Measurements from ENCODE around the gene RHOT2. TPM values are rescaled to one million over a fixed set of nuclear protein-coding genes. Genes with fewer than 3 reads are reported as not detected.

Gene RHOT2
- total and polyA plus RNA-seq, 2 experiments from 2014 or later: 129 to 163 TPM

- TF ChIP-seq ZNF462 (CRISPR knock-in tag; IDR thresholded peaks at IDR 0.05) (no peak), JUNB (IDR thresholded peaks at IDR 0.05; ENCODE audit: unreplicated experiment) (no peak), CTCF (conservative IDR thresholded peaks at IDR 0.05; ENCODE audit: low read depth in 2 of 2) (no peak), NANOG (IDR thresholded peaks at IDR 0.05; ENCODE audit: borderline replicate concordance) (no peak)
These were observed 48.9 kb downstream of the RHOT2 start (continued) for GRCh38 chr16:716768-717325.

DNA sequence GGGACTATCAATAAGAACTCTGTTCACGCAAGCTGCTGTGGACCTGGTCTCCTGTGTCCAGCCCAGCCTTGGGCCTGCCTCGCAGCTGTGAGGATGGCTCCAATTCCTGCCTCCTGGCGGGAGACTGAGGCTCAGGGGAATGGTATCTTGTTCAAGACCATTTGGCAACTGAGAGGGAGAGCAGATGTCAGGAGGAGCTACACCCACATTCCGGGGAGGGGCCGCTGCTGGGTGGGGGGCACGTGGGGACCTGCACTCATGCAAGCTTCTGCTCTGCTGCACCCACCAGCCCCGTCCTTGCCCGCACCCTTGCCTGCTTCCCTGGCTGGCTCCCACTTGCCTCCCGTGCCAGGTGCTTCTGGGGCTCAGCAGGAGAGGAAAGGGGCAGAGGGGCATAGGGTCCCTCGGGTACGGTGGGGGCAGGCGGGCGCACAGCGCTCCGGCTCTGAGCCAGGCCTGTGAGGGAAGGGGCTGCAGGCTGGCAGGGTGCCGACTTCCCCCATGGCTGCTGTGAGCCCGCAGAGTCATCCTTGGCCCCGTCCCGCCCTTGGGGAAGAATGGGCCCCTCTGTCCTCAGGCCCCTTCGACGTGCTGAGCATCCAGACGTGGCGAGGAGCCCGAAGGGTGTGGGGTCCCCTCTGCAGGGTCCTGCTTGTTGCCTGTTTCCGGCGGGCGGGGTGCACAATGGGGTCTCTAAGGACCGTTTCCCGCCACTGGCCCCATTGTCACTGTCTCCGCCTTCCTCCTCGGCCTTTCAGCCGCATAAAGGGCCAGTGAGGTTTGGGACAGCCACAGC, 49.7 kb downstream of the RHOT2 start:
- Histone ChIP-seq H3K9me2 (ENCODE audit: insufficient read depth) (no peaks in the 10 kb centered on the region), H3K4me1 (ENCODE audit: insufficient read depth) (peaks cover 12% of the 10 kb centered on the region; the same call in 1 of the 2 replicates), H3K79me2 (replicated peaks; ENCODE audit: insufficient read depth) (no peaks in the 10 kb centered on the region), H3K27ac (ENCODE audit: low read depth) (no peak overlapping the region), H3F3A (replicated peaks; ENCODE audit: low read depth) (no peaks in the 10 kb centered on the region), H3K4me3 (no peak overlapping the region), H2AFZ (no peak overlapping the region), H3K4me2 (no peak overlapping the region), H3K27me3 (ENCODE audit: insufficient read depth) (peaks cover 46% of the 10 kb centered on the region), H4K20me1 (replicated peaks; ENCODE audit: insufficient read depth) (no peaks in the 10 kb centered on the region), H3K36me3 (ENCODE audit: insufficient read depth) (no peaks in the 10 kb centered on the region)
- H3K27me3 Mint-ChIP-seq (ENCODE audit: insufficient read depth, low read depth, poor library complexity): peaks cover 40% of the 10 kb centered on the region
- H3K9me3 Mint-ChIP-seq: peaks cover 4% of the 10 kb centered on the region; the same call in 1 of the 3 replicates
- H3K4me3 Mint-ChIP-seq: no peak overlapping the region
- no peak overlapping the region for H3K27ac Mint-ChIP-seq
- DNase-seq (ENCODE audit: low spot score): no peak
- no peaks in the 10 kb centered on the region for H3K36me3 Mint-ChIP-seq (ENCODE audit: low read depth)
- ATAC-seq: no peak
- peaks cover 13% of the 10 kb centered on the region; the same call in 2 of the 3 replicates for H3K4me1 Mint-ChIP-seq
- TF ChIP-seq CREB1 (CRISPR knock-in tag; IDR thresholded peaks at IDR 0.05; ENCODE audit: low read depth) (no peak), ZNF331 (CRISPR knock-in tag; IDR thresholded peaks at IDR 0.05; ENCODE audit: low read depth) (no peak), POLR2AphosphoS5 (IDR thresholded peaks at IDR 0.05; ENCODE audit: low read depth) (no peak), NANOG (IDR thresholded peaks at IDR 0.05; ENCODE audit: borderline replicate concordance) (no peak), CTCF (conservative IDR thresholded peaks at IDR 0.05; ENCODE audit: low read depth in 2 of 2) (no peak), STAT1 (IDR thresholded peaks at IDR 0.05; ENCODE audit: unreplicated experiment) (no peak), JUNB (IDR thresholded peaks at IDR 0.05; ENCODE audit: unreplicated experiment) (no peak)
- TF ChIP-seq, protein P1, sequence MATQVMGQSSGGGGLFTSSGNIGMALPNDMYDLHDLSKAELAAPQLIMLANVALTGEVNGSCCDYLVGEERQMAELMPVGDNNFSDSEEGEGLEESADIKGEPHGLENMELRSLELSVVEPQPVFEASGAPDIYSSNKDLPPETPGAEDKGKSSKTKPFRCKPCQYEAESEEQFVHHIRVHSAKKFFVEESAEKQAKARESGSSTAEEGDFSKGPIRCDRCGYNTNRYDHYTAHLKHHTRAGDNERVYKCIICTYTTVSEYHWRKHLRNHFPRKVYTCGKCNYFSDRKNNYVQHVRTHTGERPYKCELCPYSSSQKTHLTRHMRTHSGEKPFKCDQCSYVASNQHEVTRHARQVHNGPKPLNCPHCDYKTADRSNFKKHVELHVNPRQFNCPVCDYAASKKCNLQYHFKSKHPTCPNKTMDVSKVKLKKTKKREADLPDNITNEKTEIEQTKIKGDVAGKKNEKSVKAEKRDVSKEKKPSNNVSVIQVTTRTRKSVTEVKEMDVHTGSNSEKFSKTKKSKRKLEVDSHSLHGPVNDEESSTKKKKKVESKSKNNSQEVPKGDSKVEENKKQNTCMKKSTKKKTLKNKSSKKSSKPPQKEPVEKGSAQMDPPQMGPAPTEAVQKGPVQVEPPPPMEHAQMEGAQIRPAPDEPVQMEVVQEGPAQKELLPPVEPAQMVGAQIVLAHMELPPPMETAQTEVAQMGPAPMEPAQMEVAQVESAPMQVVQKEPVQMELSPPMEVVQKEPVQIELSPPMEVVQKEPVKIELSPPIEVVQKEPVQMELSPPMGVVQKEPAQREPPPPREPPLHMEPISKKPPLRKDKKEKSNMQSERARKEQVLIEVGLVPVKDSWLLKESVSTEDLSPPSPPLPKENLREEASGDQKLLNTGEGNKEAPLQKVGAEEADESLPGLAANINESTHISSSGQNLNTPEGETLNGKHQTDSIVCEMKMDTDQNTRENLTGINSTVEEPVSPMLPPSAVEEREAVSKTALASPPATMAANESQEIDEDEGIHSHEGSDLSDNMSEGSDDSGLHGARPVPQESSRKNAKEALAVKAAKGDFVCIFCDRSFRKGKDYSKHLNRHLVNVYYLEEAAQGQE (IDR thresholded peaks at IDR 0.05; ENCODE audit: unreplicated experiment): no peak
